Measurements from ENCODE around the gene CNTD1.
"Not testable (repeated sequence)": the region's sequence is repeated elsewhere in the genome, so short reads cannot be mapped to it uniquely, and the experiment has no call there.

CNTD1 gene

GRCh38 chr17:42853004-42853403 is 54.3 kb downstream of the CNTD1 start:
- no peak for DNase-seq (ENCODE audit: extremely low spot score)
- no peak for TF ChIP-seq CTCF (IDR thresholded peaks at IDR 0.05; ENCODE audit: control extremely low read depth, extremely low read depth, low read depth, missing control alignments)
- ChIA-PET CTCF (interaction anchor here (0.8 kb wide), 2 partner anchors 8 to 10 kb away, joined by 3 to 4 read pairs; no protein-coding TSS in a partner anchor), POLR2A (no interaction called here)

- TF ChIP-seq CTCF (IDR thresholded peaks at IDR 0.05; ENCODE audit: control extremely low read depth, extremely low read depth, low read depth, missing control alignments): no peak
- ChIA-PET POLR2A (no interaction called here), CTCF (interaction anchor here (0.8 kb wide), 1 partner anchor 10 kb away, joined by 4 read pairs; no protein-coding TSS in a partner anchor)
- DNase-seq (ENCODE audit: extremely low spot score): no peak
These were observed 54.9 kb downstream of the CNTD1 start for GRCh38 chr17:42853597-42853967.

DNA sequence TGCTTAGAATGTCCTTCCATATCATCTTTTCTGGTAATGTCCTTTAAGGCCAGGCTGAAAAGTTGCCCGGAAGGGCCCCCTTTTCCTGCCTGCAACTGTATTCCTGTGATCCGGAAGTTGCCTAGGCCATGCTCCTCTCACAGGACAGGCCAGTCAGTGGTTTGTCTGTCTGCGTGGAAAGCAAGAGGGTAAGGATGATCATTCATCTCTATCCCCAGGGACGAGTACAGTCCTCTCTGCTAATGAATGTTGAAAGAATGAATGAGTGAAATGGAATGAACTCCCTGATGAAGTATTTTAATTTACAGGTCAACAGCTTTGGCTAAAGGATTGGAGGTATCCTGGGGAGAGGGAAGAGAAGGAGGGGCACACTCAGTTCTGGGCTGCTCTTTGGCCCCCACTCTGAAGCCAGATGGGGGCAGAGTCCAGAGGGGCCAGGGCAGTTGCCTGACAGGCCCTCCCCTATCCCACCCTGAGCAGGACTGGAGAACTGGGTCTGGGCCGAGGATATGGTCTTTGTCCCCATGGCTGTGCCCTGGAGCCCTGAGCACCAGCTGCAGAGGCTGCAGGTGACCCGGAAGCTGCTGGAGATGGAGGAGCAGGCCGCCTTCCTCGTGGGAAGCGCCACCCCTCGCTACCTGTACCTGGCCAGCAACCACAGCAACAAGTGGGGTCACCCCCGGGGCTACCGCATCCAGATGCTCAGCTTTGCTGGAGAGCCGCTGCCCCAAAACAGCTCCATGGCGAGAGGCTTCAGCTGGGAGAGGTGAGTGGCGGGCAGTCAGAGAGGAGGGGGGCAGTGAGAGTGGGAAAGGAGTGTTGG is 55.5 kb downstream of the CNTD1 start:
- DNase-seq (ENCODE audit: extremely low spot score): no peak
- ChIA-PET POLR2A (no interaction called here), CTCF (no interaction called here)
- TF ChIP-seq CTCF (IDR thresholded peaks at IDR 0.05; ENCODE audit: control extremely low read depth, extremely low read depth, low read depth, missing control alignments): no peak

GRCh38 chr17:42855048-42855596 is 56.5 kb downstream of the CNTD1 start:
- CTCF ChIA-PET: no interaction called here
- TF ChIP-seq CTCF (IDR thresholded peaks at IDR 0.05; ENCODE audit: control extremely low read depth, extremely low read depth, low read depth, missing control alignments): no peak
- POLR2A ChIA-PET: interaction anchor here (0.7 kb wide), 1 partner anchor 484 kb away, joined by 3 read pairs; no protein-coding TSS in a partner anchor
- DNase-seq (ENCODE audit: extremely low spot score): no peak

DNA sequence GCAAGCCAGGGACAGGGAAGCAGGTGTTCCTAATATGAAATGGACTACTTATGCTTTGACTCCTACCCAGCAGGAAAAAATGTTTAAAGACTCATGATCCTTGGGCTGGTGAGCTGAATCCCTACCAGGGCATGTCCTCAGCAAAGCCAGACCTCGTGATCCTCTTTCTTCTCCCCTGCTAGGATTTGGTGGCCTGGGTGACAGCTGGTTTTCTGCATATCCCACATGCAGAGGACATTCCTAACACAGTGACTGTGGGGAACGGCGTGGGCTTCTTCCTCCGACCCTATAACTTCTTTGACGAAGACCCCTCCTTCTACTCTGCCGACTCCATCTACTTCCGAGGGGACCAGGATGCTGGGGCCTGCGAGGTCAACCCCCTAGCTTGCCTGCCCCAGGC is 57.4 kb downstream of the CNTD1 start:
- POLR2A ChIA-PET; DNase-seq (ENCODE audit: extremely low spot score): not testable (repeated sequence)
- CTCF ChIA-PET: interaction anchor here (1.4 kb wide), 1 partner anchor 13 kb away, joined by 4 read pairs; no protein-coding TSS in a partner anchor

DNA sequence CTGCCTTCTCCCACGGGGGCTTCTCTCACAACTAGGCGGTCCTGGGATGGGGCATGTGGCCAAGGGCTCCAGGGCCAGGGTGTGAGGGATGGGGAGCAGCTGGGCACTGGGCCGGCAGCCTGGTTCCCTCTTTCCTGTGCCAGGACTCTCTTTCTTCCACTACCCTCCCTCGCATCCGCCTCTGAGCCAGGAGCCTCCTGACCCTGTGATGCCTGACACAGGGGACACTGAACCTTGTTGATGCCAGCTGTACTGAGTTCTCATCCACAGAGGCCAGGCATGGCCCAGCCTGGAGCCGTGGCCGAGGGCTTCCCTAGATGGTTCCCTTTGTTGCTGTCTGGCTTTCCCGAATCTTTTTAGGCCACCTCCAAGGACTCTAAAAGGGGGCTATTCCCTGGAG is 57.9 kb downstream of the CNTD1 start:
- CTCF ChIA-PET: interaction anchor here (1.4 kb wide), 1 partner anchor 14 kb away, joined by 4 read pairs; no protein-coding TSS in a partner anchor
- DNase-seq (ENCODE audit: extremely low spot score); POLR2A ChIA-PET: not testable (repeated sequence)

- CTCF ChIA-PET: no interaction called here
These were observed 58.7 kb downstream of the CNTD1 start for GRCh38 chr17:42857389-42857788.

More at GRCh38 chr17:42857389-42857788, 58.7 kb downstream of the CNTD1 start:
- no peak for TF ChIP-seq CTCF (IDR thresholded peaks at IDR 0.05; ENCODE audit: control extremely low read depth, extremely low read depth, low read depth, missing control alignments)
- POLR2A ChIA-PET: no interaction called here
- DNase-seq (ENCODE audit: extremely low spot score): no peak

All from GM10248 (cell line).